Mesothelial cell of epicardium (in vitro differentiated cells): ENCODE results near the gene BATF. TPM values are rescaled to one million over a fixed set of nuclear protein-coding genes. Genes with fewer than 3 reads are reported as not detected.

Source experiments
- DNase-seq, 2 experiments: peaks; one replicate each; pipeline ENCODE4 v3.0.0; 2021; ENCODE audit warnings: low spot score in 2 of 2; ENCODE audit not compliant: unreplicated experiment in 2 of 2
- H3K27ac Mint-ChIP-seq: 2 replicates; pipeline ENCODE4 v1.8.0; 2021; ENCODE audit warnings: mixed read lengths
- H3K27me3 Mint-ChIP-seq: 2 replicates; pipeline ENCODE4 v1.8.0; 2021; ENCODE audit warnings: low read depth, mixed read lengths
- H3K36me3 Mint-ChIP-seq: 2 replicates; pipeline ENCODE4 v1.8.0; 2021; ENCODE audit warnings: mixed read lengths
- H3K4me1 Mint-ChIP-seq: 2 replicates; pipeline ENCODE4 v1.8.0; 2021; ENCODE audit warnings: mixed read lengths
- H3K4me3 Mint-ChIP-seq: 2 replicates; pipeline ENCODE4 v1.8.0; 2021; ENCODE audit warnings: mild to moderate bottlenecking, moderate library complexity, mixed read lengths
- H3K9me3 Mint-ChIP-seq: 2 replicates; pipeline ENCODE4 v1.8.0; 2021; ENCODE audit warnings: mixed read lengths
- total RNA-seq: library from RNA; stranded (reverse); gene quantifications from 3 replicates; pipeline ENCODE4 v1.2.1, GENCODE V29; 2021
- TF ChIP-seq, protein P1 (sequence below): fragments of 200-600 bp; sonication (generic); IDR thresholded peaks from one replicate; pipeline ENCODE4 v1.5.0; 2021; ENCODE audit warnings: antibody characterized with exemption; ENCODE audit not compliant: unreplicated experiment

Gene BATF
- total RNA-seq, 1 donor from 2014 or later: 1.4 TPM

DNA sequence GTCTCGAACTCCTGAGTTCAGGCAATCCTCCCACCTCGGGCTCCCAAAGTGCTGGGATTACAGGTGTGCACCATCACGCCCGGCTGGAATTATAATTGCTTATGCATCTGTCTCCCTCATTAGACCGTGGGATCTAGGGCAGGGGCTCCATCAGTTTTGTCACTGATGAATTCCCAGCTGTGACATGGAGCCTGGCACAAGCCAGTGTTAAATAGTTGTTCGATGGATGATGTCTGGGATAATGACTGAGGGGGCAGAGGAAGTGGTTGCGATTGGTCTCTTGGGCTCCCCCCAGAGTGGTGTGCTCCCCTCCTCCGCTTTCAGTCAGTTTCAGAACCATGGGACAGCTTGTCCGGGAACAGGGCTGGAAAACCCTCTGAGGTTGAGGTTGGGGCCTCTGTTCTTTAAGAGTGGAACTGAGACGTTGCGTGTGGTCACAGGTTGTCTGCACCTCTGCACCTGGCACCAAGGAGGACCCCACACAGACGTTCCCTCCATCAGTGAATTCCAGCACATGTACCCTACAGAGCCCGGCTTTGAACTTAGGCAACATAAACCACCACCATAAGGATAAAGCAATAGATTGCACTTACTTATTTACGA lies 30.8 kb upstream of the BATF start:
- Mint-ChIP-seq H3K36me3 (no peaks in the 10 kb centered on the region), H3K27ac (no peak overlapping the region), H3K27me3 (no peaks in the 10 kb centered on the region), H3K9me3 (no peaks in the 10 kb centered on the region), H3K4me3 (no peak overlapping the region), H3K4me1 (peaks cover 6% of the 10 kb centered on the region)
- TF ChIP-seq, protein P1, sequence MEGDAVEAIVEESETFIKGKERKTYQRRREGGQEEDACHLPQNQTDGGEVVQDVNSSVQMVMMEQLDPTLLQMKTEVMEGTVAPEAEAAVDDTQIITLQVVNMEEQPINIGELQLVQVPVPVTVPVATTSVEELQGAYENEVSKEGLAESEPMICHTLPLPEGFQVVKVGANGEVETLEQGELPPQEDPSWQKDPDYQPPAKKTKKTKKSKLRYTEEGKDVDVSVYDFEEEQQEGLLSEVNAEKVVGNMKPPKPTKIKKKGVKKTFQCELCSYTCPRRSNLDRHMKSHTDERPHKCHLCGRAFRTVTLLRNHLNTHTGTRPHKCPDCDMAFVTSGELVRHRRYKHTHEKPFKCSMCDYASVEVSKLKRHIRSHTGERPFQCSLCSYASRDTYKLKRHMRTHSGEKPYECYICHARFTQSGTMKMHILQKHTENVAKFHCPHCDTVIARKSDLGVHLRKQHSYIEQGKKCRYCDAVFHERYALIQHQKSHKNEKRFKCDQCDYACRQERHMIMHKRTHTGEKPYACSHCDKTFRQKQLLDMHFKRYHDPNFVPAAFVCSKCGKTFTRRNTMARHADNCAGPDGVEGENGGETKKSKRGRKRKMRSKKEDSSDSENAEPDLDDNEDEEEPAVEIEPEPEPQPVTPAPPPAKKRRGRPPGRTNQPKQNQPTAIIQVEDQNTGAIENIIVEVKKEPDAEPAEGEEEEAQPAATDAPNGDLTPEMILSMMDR: no peak
- DNase-seq: peak in 1 of 2 experiments; percentile 25

DNA sequence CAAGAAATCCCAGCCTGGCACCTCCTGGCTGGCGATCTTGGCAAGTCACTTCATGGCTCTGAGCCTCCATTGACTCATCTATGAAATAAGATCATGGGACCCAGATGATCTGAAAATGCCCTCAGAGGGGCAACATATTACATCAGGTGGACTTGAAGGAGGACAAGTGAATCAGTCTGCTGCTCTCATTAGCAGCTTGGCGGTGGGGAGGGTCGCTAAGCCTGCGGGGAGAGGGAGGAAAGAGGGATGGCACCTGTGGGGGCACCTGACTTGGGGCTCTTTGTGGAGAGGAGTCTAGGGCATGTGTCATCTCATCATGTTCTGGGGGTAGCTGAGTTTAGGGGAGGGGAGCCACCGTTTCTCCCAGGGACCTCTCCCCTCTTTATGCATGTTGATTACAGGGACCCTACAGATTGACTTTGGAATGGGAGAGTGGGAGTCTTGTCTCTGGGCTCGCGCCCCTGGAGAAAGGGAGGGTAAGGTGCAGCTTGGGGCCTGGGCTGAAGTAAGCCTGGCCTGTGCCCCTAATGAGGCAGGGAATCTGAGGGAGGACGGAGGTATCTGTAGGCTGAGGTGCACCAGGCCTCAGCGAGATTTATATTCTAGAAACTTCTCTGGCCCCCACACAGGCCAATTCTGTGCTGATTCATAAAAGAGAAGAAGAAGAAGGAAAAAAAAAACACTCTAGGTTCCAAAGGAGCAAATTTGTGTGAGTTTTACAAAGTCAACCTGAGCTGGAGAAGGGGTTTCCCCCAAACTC lies 29.3 kb upstream of the BATF start:
- peak in 1 of 2 experiments; percentile 36 for DNase-seq

DNA sequence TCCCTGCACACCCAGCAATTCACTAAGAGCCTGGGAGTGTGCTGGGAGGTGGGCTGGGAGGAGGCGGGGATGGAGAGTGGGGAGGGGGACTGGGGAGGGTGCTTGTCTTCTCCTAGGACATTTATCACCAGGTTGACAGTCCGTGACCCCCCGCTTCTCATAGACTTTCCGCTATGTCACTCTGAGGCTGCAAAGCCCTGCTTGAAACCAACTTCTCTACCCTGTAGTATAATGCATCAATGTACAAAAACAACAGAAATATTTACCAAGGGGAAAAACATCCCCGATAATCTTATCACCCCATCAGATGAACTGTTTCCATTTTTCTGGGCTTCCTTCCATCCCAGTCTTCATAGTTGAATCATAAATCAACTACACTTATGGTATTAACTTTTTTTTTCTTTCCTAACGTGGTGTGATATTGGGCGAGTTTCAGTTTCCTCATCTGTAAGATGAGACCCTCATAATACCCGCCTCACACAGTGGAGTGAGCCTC lies 28.6 kb upstream of the BATF start:
- Mint-ChIP-seq H3K4me1 (peaks cover 5% of the 10 kb centered on the region), H3K4me3 (no peak overlapping the region), H3K27ac (no peak overlapping the region), H3K9me3 (no peaks in the 10 kb centered on the region), H3K36me3 (no peaks in the 10 kb centered on the region), H3K27me3 (no peaks in the 10 kb centered on the region)
- TF ChIP-seq, protein P1: no peak
- no peak for DNase-seq

More for the DNA sequence above, 29.3 kb upstream of the BATF start:
- TF ChIP-seq, protein P1: no peak
- Mint-ChIP-seq H3K4me3 (no peak overlapping the region), H3K9me3 (no peaks in the 10 kb centered on the region), H3K36me3 (no peaks in the 10 kb centered on the region), H3K27ac (peak overlapping the region; percentile 6), H3K4me1 (peaks cover 6% of the 10 kb centered on the region), H3K27me3 (no peaks in the 10 kb centered on the region)

DNA sequence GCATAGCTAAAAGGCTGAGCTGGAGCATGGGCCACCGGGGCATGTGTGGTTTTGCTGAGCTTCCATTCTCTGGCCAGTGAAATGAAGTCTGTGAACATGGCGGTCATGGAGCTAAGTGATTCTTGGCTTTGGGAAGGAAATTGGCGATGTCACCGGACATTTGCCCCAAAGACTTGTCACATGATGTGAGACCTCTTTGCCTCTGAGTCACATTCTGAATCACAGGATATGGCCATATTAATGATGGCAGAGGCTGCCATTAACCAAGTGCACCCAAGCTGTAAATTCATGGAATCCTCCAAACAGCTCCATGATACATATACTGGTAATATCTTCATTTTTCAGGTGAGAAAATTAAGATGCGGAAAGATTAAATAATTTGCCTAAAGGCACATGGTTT lies 27.4 kb upstream of the BATF start:
- TF ChIP-seq, protein P1: no peak
- DNase-seq: no peak
- Mint-ChIP-seq H3K4me3 (no peak overlapping the region), H3K4me1 (peaks cover 4% of the 10 kb centered on the region), H3K27ac (no peak overlapping the region), H3K27me3 (no peaks in the 10 kb centered on the region), H3K36me3 (no peaks in the 10 kb centered on the region), H3K9me3 (no peaks in the 10 kb centered on the region)

DNA sequence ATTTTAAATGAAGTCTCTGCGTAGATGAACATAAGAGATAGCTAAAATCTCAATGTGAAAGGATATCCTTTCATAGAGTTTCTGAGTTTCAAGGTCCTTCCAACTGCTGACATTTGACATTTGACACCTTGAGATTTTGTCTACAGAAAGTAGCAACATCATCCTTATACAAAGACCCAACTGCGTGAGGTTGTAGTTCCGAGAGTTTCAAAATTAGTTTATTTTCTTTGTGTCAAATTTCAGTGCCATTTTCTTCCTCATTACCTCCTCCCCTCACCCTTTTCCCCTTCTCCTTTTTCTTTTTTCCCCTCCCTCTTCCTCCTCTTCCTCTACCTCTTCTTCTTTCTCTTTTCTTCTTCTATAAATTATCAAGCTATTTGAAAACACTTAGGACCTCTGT lies 26.9 kb upstream of the BATF start:
- Mint-ChIP-seq H3K36me3 (no peaks in the 10 kb centered on the region), H3K4me3 (no peak overlapping the region), H3K9me3 (no peaks in the 10 kb centered on the region), H3K4me1 (peaks cover 4% of the 10 kb centered on the region), H3K27ac (no peak overlapping the region), H3K27me3 (no peaks in the 10 kb centered on the region)
- TF ChIP-seq, protein P1: no peak
- DNase-seq: no peak
